Thyroid gland (tissue), 4 donors: ENCODE data around the gene IL4.

Source experiments
- POLR2A ChIP-seq, 2 donors: fragments of 450-650 bp; IDR thresholded peaks; one replicate each; pipeline ENCODE4 v1.6.1; 2017; ENCODE audit warnings: antibody characterized with exemption in 2 of 2, mild to moderate bottlenecking in 2 of 2, moderate library complexity in 1 of 2
- TF ChIP-seq, protein P1 (sequence below), 6 experiments: fragments of 200-600 bp in 3 of 6; fragments of 450-650 bp in 3 of 6; sonication (generic) in 3 of 6; IDR thresholded peaks; one replicate each; pipeline ENCODE4 v1.5.1; 2016 to 2019; ENCODE audit warnings: antibody characterized with exemption in 6 of 6, mild to moderate bottlenecking in 2 of 6, inconsistent platforms in 1 of 6, moderate library complexity in 1 of 6

GRCh38 chr5:132663771-132664695 lies 9.8 kb upstream of the IL4 start:
- TF ChIP-seq, protein P1, sequence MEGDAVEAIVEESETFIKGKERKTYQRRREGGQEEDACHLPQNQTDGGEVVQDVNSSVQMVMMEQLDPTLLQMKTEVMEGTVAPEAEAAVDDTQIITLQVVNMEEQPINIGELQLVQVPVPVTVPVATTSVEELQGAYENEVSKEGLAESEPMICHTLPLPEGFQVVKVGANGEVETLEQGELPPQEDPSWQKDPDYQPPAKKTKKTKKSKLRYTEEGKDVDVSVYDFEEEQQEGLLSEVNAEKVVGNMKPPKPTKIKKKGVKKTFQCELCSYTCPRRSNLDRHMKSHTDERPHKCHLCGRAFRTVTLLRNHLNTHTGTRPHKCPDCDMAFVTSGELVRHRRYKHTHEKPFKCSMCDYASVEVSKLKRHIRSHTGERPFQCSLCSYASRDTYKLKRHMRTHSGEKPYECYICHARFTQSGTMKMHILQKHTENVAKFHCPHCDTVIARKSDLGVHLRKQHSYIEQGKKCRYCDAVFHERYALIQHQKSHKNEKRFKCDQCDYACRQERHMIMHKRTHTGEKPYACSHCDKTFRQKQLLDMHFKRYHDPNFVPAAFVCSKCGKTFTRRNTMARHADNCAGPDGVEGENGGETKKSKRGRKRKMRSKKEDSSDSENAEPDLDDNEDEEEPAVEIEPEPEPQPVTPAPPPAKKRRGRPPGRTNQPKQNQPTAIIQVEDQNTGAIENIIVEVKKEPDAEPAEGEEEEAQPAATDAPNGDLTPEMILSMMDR (IDR thresholded peaks at IDR 0.05) = no peak
- TF ChIP-seq POLR2A (IDR thresholded peaks at IDR 0.05) = no peak
